ENCODE data around the gene PCP2. TPM values are rescaled to one million over a fixed set of nuclear protein-coding genes. Genes with fewer than 3 reads are reported as not detected.
A peak's percentile ranks its signal among the peaks of the same experiment; 100 is the strongest.

Gene PCP2
- total and polyA plus RNA-seq, 2 experiments from 2014 or later: 0.60 TPM; not detected in 1

- Histone ChIP-seq H3K36me3 (replicated peaks; ENCODE audit: insufficient read depth, low read depth) (no peaks in the 10 kb centered on the region), H3K27me3 (no peaks in the 10 kb centered on the region), H3K4me1 (ENCODE audit: insufficient read depth) (no peaks in the 10 kb centered on the region), H3K27ac (no peak overlapping the region), H3K79me2 (no peaks in the 10 kb centered on the region), H3K4me2 (no peak overlapping the region), H3K9me3 (ENCODE audit: low read depth) (no peaks in the 10 kb centered on the region), H3K9me2 (replicated peaks; ENCODE audit: insufficient read depth) (no peaks in the 10 kb centered on the region), H3K4me3 (no peak overlapping the region), H4K20me1 (ENCODE audit: insufficient read depth, poor library complexity, severe bottlenecking) (no peaks in the 10 kb centered on the region), H2AFZ (no peak overlapping the region)
- no peak for TF ChIP-seq CTCF (IDR thresholded peaks at IDR 0.05; ENCODE audit: poor library complexity)
- no peak for TF ChIP-seq EZH2phosphoT487 (IDR thresholded peaks at IDR 0.05; ENCODE audit: low read depth, severe bottlenecking, unreplicated experiment)
- TF ChIP-seq EZH2 (IDR thresholded peaks at IDR 0.05; ENCODE audit: borderline replicate concordance): no peak
- WGBS (ENCODE audit: low lambda C conversion rate, missing lambda C conversion rate): 85% methylated on average over 8 of the region's 8 CpGs
- no peak for DNase-seq (ENCODE audit: low spot score)
These were observed 22.1 kb upstream of the PCP2 start for GRCh38 chr19:7655581-7655980.

- TF ChIP-seq EZH2phosphoT487 (IDR thresholded peaks at IDR 0.05; ENCODE audit: low read depth, severe bottlenecking, unreplicated experiment) (no peak), EZH2 (IDR thresholded peaks at IDR 0.05; ENCODE audit: borderline replicate concordance) (no peak), CTCF (IDR thresholded peaks at IDR 0.05; ENCODE audit: poor library complexity) (no peak)
- no peak for DNase-seq (ENCODE audit: low spot score)
- H2AFZ ChIP-seq: no peak overlapping the region
- no peak overlapping the region for H3K27ac ChIP-seq
- H3K9me2 ChIP-seq (replicated peaks; ENCODE audit: insufficient read depth): no peaks in the 10 kb centered on the region
- H3K4me3 ChIP-seq: no peak overlapping the region
- no peaks in the 10 kb centered on the region for H3K36me3 ChIP-seq (replicated peaks; ENCODE audit: insufficient read depth, low read depth)
- H3K27me3 ChIP-seq: no peaks in the 10 kb centered on the region
- WGBS (ENCODE audit: low lambda C conversion rate, missing lambda C conversion rate): 67% methylated on average over 8 of the region's 8 CpGs
- H3K9me3 ChIP-seq (ENCODE audit: low read depth): no peaks in the 10 kb centered on the region
- no peaks in the 10 kb centered on the region for H4K20me1 ChIP-seq (ENCODE audit: insufficient read depth, poor library complexity, severe bottlenecking)
- no peaks in the 10 kb centered on the region for H3K79me2 ChIP-seq
- no peaks in the 10 kb centered on the region for H3K4me1 ChIP-seq (ENCODE audit: insufficient read depth)
- H3K4me2 ChIP-seq: no peak overlapping the region
These were observed 20.9 kb upstream of the PCP2 start for GRCh38 chr19:7654401-7654800.

- H3K36me3 ChIP-seq (replicated peaks; ENCODE audit: insufficient read depth, low read depth): no peaks in the 10 kb centered on the region
- no peaks in the 10 kb centered on the region for H3K27me3 ChIP-seq
- peak overlapping the region; percentile 41 for H3K27ac ChIP-seq
- H3K79me2 ChIP-seq: no peaks in the 10 kb centered on the region
- peak; percentile 87 for DNase-seq (ENCODE audit: low spot score)
- WGBS (ENCODE audit: low lambda C conversion rate, missing lambda C conversion rate): 7% methylated on average over 28 of the region's 28 CpGs
- H3K9me3 ChIP-seq (ENCODE audit: low read depth): no peaks in the 10 kb centered on the region
- peak overlapping the region; percentile 54 for H2AFZ ChIP-seq
- H4K20me1 ChIP-seq (ENCODE audit: insufficient read depth, poor library complexity, severe bottlenecking): no peaks in the 10 kb centered on the region
- H3K9me2 ChIP-seq (replicated peaks; ENCODE audit: insufficient read depth): no peaks in the 10 kb centered on the region
- TF ChIP-seq EZH2 (IDR thresholded peaks at IDR 0.05; ENCODE audit: borderline replicate concordance) (no peak), EZH2phosphoT487 (IDR thresholded peaks at IDR 0.05; ENCODE audit: low read depth, severe bottlenecking, unreplicated experiment) (no peak), CTCF (IDR thresholded peaks at IDR 0.05; ENCODE audit: poor library complexity) (peak; percentile 95)
- H3K4me1 ChIP-seq (ENCODE audit: insufficient read depth): no peaks in the 10 kb centered on the region
- H3K4me3 ChIP-seq: no peak overlapping the region
- peak overlapping the region; percentile 77 for H3K4me2 ChIP-seq
These were observed 18.6 kb upstream of the PCP2 start for GRCh38 chr19:7652061-7652641.
